K562 (cell line): ENCODE results near the gene SPHK1. TPM values are rescaled to one million over a fixed set of nuclear protein-coding genes. Genes with fewer than 3 reads are reported as not detected.
A peak's percentile ranks its signal among the peaks of the same experiment; 100 is the strongest.

ENCODE experiments used
- ARID3B ChIP-seq: fragments of 250-450 bp; sonication (Bioruptor Pico); IDR thresholded peaks from 2 replicates; pipeline ENCODE4 v1.4.0; 2020; ENCODE audit warnings: borderline replicate concordance
- CTBP1 ChIP-seq: fragments of 450-650 bp; IDR thresholded peaks from 2 replicates; pipeline ENCODE4 v1.6.1; 2016; ENCODE audit warnings: borderline replicate concordance
- ELK3 ChIP-seq: fragments of 450-650 bp; formaldehyde crosslinking; IDR thresholded peaks from 2 replicates; pipeline ENCODE4 v1.4.0; 2020; ENCODE audit warnings: mild to moderate bottlenecking
- ESRRB ChIP-seq: fragments of 250-450 bp; sonication (Bioruptor Pico); IDR thresholded peaks from 2 replicates; pipeline ENCODE4 v1.5.0; 2020; ENCODE audit warnings: mild to moderate bottlenecking, moderate library complexity, borderline replicate concordance
- GABPA ChIP-seq: fragments of 200-800 bp; sonication (Bioruptor generic); conservative IDR thresholded peaks from 2 replicates; pipeline ENCODE4 v1.6.1; 2016; ENCODE audit warnings: low read depth, missing genetic modification characterization, missing compliant biosample characterization
- HDAC8 ChIP-seq: fragments of 450-650 bp; IDR thresholded peaks from 2 replicates; pipeline ENCODE4 v1.6.1; 2016; ENCODE audit warnings: mild to moderate bottlenecking, missing genetic modification characterization, moderate library complexity, missing compliant biosample characterization
- HNRNPLL ChIP-seq: fragments of 200-400 bp; formaldehyde crosslinking; IDR thresholded peaks from 2 replicates; pipeline ENCODE4 v1.6.1; 2017; ENCODE audit warnings: low read length, low read depth, mild to moderate bottlenecking; ENCODE audit not compliant: poor library complexity, severe bottlenecking
- NFYB ChIP-seq: IDR thresholded peaks from 2 replicates; pipeline ENCODE4 v1.6.1; 2011; ENCODE audit warnings: mild to moderate bottlenecking, moderate library complexity; ENCODE audit not compliant: insufficient read length; ENCODE audit errors: extremely low read depth
- SIN3A ChIP-seq, 2 experiments: fragments of 150-350 bp in 1 of 2; IDR thresholded peaks; 2 replicates each; pipeline ENCODE4 v1.6.1; 2011 to 2016; ENCODE audit warnings: borderline replicate concordance in 2 of 2, low read depth in 2 of 2, low read length in 2 of 2, mild to moderate bottlenecking in 2 of 2, moderate library complexity in 2 of 2; ENCODE audit not compliant: control insufficient read depth in 1 of 2
- SMARCE1 ChIP-seq: fragments of 450-650 bp; IDR thresholded peaks from 2 replicates; pipeline ENCODE4 v1.7.1; 2016; ENCODE audit warnings: mild to moderate bottlenecking
- SUPT5H ChIP-seq: fragments of 450-650 bp; IDR thresholded peaks from 2 replicates; pipeline ENCODE4 v1.6.1; 2016
- TAF1 ChIP-seq: IDR thresholded peaks from 2 replicates; pipeline ENCODE4 v1.6.1; 2011; ENCODE audit warnings: mild to moderate bottlenecking, low read length, moderate library complexity; ENCODE audit not compliant: insufficient read depth, control insufficient read depth, severe bottlenecking; ENCODE audit errors: extremely low read depth
- TSC22D4 ChIP-seq: fragments of 450-650 bp; IDR thresholded peaks from 2 replicates; pipeline ENCODE4 v1.6.1; 2016; ENCODE audit warnings: missing genetic modification characterization, missing biosample characterization, control low read depth
- ZBTB34 ChIP-seq: fragments of 250-450 bp; sonication (Bioruptor Pico); IDR thresholded peaks from 2 replicates; pipeline ENCODE4 v1.8.0; 2021; ENCODE audit warnings: mild to moderate bottlenecking, moderate library complexity
- ZFP30 ChIP-seq: fragments of 250-450 bp; sonication (Bioruptor Pico); IDR thresholded peaks from 2 replicates; pipeline ENCODE4 v1.8.0; 2022; ENCODE audit warnings: moderate library complexity, mild to moderate bottlenecking, inconsistent platforms, borderline replicate concordance
- ZFP36 ChIP-seq: fragments of 150-350 bp; IDR thresholded peaks from 2 replicates; pipeline ENCODE4 v1.6.1; 2018; ENCODE audit warnings: low read length, low read depth; ENCODE audit not compliant: partially characterized antibody
- ZKSCAN8 ChIP-seq: fragments of 200-800 bp; sonication (Bioruptor generic); IDR thresholded peaks from 2 replicates; pipeline ENCODE4 v1.6.1; 2016; ENCODE audit warnings: missing genetic modification characterization, missing compliant biosample characterization
- ZNF395 ChIP-seq: fragments of 200-800 bp; sonication (Bioruptor generic); IDR thresholded peaks from 2 replicates; pipeline ENCODE4 v1.6.1; 2017; ENCODE audit warnings: missing genetic modification characterization, missing compliant biosample characterization
- polyA plus RNA-seq, 8 experiments: library from polyadenylated mRNA; depleted of rRNA in 4 of 8; stranded (reverse) in 5 of 8; unstranded in 3 of 8; fragments of >200 nt; fragmentation: Nextera tagmentation in 2 of 8; fragmentation: Illumina TruSeq in 1 of 8; extraction: Ambion mirVana in 2 of 8; extraction: Trizol in 1 of 8; gene quantifications; 2 replicates each; pipeline versions ENCODE4 v1.2.1 to v1.2.3, GENCODE V29; 2011 to 2014; ENCODE audit warnings: inconsistent platforms in 1 of 8, missing spikeins in 1 of 8
- total RNA-seq, 7 experiments: library from RNA; depleted of rRNA in 6 of 7; stranded (reverse); fragments of >200 nt in 6 of 7; fragmentation: Illumina TruSeq in 2 of 7; extraction: Trizol in 2 of 7; gene quantifications; 2 replicates each; pipeline versions ENCODE4 v1.2.1 to v1.2.3, GENCODE V29; 2011 to 2021; ENCODE audit warnings: low replicate concordance in 1 of 7

Gene SPHK1
- total and polyA plus RNA-seq, 9 of the 15 experiments (the other 6 are each of a cell fraction or from before 2014, with no cell fraction given): 0.21 to 60.3 (median 14.5) TPM

GRCh38 chr17:76345377-76345974 is 38.9 kb upstream of the SPHK1 start (continued):
- TF ChIP-seq ZNF395 (no peak), ZFP36 (no peak), SIN3A (IDR thresholded peaks at IDR 0.05; ENCODE audit: borderline replicate concordance in 2 of 2, control insufficient read depth in 1 of 2, low read depth in 2 of 2, low read length in 2 of 2) (no peak), CTBP1 (peak; percentile 32; the same call in 1 of the 2 replicates), NFYB (no peak), ESRRB (CRISPR knock-in tag) (no peak), HDAC8 (tag) (peak; percentile 63; the same call in 1 of the 2 replicates), SMARCE1 (peak; percentile 83), GABPA (0 out of 2 replicates have a peak, but pooled peaks have one; percentile 19), ZFP30 (no peak), ZBTB34 (no peak), TSC22D4 (tag) (no peak), ZKSCAN8 (0 out of 2 replicates have a peak, but pooled peaks have one; percentile 39), ARID3B (CRISPR knock-in tag) (no peak), HNRNPLL (no peak), TAF1 (no peak), ELK3 (CRISPR knock-in tag) (no peak), SUPT5H (no peak)
